Fibroblast of skin of right biceps (primary cell): ENCODE measurements around the gene MAGEA11.
"Not testable (repeated sequence)": the region's sequence is repeated elsewhere in the genome, so short reads cannot be mapped to it uniquely, and the experiment has no call there.

Source experiments
- DNase-seq: peaks from one replicate; pipeline ENCODE4 v3.0.0-alpha.2; 2013

Gene MAGEA11

DNA sequence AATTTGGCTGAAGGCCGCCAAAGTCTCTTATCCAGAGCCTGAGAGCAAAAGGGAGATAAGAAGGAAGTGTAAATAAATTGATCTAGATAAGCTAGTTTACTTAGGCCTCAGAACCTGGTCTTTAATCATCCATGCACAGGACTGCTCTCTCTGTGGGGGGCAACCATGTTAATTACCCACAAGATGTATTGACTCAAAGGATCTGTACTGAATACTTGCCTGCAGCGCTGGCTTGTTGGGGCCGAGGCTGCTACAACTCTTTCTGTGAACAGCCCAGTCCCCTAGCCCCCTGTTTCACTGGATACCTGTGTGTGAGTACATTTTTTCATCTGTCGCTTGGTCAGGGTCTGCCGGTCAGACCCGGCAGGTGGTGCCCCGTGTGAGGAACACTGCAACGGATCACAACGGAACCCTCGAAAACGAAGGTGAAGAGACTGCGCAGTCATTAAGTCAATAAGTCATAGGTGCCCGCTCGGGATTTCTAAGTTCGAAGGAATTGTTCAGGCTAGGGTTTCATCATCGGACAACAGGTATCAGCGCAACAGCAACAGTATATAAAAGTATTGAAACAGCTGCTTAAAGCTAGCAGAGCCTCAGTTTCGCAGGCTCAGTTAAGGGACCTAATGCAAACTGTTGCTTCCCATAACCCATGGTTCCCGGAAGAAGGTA, 8.3 kb downstream of the MAGEA11 start:
- DNase-seq, result no peak

DNA sequence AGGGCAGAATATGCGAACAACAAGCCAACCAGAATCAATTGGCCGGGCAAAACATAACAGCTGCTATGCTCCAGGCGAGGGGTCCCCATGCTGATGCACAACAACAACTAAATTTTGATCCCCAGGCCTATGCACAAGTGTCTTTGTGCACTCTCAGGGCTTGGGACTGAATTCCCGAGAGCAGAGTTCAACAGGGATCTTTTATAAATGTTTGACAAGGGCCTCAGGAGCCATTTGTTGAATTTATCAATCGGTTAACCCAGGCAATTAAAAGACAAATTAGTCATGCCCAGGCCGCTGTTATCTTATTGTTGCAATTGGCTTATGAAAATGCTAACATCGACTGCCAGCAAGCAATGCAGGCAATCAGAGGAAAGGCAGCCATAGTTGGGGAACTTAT, 9.4 kb downstream of the MAGEA11 start:
- DNase-seq, result not testable (repeated sequence)

DNA sequence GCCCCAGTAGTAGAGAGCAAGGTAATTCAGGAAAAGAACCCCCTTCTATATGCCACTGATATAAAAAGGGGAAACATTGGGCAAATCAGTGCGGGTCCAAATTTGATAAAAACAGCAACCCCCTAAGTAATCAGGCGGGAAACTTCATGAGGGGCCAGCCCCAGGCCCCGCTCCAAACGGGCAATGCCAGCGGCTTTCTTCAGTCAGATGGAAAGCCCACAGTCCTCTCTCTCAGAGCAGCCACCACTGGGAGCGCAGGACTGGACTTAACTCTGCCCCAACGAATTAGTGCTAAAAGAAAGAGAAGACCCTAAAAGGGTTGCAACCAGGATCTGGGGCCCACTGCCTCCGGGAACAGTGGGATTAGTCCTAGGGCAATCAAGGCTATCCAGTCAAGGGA, 9.9 kb downstream of the MAGEA11 start:
- DNase-seq, result no peak

DNA sequence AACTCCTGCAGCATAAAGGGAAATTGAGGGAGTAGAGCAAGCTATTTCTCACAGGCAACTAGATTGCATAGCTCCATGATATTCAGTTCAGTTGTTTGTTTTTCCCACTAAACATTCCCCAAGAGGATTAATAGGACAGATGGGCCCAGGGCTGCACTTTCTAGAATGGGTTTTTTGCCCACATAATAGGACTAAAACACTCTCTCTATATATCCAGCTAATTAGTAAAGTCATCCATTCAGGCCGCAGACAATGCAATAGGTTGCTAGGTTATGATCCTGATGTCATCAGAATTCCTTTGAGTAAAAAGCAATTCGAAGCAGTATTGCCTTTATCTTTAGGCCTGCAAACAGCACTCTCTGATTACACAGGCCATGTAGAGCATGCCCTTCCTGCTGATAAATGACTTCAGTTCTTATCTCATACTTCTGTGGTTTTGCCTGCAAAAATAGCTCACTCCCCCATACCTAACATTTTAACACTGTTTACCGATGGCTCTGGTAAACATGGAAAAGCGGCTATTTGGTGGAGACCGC, 11.8 kb downstream of the MAGEA11 start:
- not testable (repeated sequence) for DNase-seq

DNA sequence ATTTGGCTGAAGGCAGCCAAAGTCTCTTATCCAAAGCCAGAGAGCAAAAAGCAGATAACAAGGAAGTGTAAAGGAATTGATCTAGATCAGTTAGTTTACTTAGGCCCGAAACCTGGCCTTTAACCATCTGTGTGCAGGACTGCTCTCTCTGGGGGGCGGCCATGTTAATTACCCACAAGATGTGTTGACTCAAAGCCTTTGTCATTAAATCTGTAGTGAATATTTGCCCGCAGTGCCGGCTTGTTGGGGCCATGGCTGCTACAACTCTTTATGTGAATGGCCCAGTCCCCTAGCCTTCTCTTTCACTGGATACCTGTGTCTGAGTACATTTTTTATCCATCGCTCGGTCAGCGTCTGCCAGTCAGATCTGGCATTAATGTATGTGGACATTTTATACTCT, 15.4 kb downstream of the MAGEA11 start:
- DNase-seq, result not testable (repeated sequence)

DNA sequence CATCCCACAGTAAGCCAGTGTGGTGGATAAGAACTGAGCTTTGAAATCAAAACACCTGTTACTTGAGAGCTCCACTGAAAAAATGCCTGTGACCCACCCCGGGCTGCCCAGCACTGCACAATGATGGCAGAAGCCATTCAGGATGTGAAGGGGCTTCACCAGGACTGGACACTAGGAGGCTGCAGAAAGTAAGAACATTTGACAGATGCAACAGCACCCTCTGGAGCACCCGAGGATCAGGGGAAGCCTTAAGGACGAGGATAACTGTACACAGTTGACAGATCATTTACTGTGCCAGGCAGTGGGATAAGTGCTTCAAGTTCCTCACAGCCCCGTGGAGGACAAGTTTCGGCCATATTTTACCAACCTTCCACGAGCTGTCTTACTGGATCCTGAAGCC, 30.4 kb downstream of the MAGEA11 start:
- DNase-seq, result not testable (repeated sequence)

DNA sequence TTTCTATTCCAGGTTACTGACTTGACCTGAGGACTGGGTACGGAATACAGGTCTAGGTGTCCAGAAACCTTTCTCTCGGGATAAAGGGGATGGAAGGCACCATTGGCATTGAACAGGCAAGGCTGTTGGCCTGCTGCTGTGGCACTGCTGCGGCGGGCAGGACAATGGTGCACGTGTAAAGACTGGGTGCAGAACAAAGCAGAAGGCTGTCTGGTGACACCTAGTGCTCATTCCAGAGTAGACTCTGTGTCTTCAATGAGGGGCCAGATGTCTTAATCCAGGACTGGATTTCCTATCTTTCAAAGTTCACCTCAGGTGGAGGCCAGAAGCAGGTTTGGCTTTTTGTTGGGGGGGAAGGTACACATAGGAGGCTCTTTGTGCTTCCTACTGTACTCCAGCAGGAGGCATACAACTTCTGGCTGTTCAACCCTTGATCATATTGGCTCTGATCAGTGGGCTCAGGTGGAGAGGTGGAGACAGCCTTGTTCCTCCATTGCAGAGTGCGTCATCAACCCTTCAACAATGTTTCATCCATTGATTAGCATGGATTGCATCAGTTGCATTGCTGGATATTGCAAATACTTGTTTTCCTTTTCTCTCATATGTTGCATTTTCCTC, 34.6 kb downstream of the MAGEA11 start:
- not testable (repeated sequence) for DNase-seq

DNA sequence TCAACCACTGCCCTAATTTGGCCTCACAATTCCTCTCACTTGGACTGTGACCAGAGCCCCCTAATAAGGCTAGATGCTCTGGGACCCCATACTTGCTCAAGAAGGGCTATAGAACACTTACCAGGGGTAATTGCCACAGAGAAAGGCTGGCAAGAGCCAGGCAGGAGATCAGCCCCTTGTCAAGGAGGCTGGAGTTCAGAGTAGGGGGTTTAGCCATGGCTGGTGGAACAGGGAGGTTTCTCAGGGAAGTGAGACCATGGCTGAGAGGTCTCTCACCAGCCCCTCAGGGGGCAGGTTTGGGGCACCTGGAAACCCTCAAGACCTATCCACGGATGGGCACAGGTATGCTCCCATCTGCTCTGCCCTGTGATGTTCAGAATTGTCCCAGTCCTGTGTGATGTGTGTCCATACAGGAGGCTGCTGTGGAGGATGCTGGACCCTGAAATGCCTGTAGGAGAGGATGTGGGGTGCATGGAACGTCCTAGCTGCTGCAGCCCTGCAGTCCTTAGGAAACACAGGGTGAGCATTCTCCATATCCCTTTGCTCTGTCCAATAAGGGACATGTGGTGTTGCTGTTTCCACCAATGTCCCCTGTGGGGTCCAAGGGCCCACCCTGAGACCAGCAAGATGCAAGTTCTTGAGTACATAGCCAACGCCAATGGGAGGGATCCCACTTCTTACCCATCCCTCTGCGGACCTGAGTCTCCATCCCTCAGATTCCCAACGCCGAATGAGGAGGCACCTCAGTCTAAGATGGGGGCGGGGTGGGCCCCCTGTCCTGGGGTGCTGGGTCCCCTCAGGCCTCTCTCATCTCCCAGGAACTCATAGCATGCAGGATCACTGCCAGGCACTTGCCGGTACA, 45.6 kb downstream of the MAGEA11 start:
- DNase-seq, result no peak

DNA sequence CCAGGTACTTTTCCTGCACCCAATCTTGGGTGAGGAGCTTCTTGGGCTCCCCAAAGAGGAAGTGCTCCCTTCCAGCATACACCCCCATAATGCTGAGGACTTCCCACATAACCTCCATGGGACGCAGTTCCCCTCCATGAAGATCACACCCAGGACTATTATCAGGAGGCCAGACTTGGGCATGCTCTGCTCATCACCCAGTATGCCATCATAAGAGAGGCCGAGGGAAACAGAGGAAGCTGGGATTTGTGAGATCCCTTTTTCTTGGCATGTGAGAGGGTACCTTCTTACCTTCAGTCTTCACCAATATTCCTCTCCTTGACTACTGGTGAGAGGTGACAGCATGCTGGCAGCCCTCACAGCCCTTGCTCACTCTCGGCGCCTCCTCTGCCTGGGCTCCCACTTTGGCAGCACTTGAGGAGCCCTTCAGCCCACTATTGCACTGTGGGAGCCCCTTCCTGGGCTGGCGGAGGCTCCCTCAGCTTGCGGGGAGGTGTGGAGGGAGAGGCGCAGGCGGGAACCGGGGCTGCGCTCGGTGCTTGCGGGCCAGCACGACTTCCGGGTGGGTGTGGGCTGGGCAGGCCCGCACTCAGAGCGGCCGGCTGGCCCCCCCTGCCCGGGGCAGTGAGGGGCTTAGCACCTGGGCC, 46.3 kb downstream of the MAGEA11 start:
- DNase-seq, result no peak

DNA sequence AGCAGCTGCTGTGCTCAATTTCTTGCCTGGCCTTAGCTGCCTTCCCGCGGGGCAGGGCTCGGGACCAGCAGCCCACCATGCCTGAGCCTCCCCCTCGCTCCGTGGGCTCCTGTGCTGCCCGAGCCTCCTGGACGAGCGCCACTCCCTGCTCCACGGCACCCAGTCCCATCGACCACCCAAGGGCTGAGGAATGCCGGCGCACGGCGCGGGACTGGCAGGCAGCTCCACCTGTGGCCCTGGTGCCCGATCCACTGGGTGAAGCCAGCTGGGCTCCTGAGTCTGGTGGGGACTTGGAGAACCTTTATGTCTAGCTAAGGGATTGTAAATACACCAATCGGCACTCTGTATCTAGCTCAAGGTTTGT, 46.8 kb downstream of the MAGEA11 start:
- DNase-seq, result not testable (repeated sequence)

DNA sequence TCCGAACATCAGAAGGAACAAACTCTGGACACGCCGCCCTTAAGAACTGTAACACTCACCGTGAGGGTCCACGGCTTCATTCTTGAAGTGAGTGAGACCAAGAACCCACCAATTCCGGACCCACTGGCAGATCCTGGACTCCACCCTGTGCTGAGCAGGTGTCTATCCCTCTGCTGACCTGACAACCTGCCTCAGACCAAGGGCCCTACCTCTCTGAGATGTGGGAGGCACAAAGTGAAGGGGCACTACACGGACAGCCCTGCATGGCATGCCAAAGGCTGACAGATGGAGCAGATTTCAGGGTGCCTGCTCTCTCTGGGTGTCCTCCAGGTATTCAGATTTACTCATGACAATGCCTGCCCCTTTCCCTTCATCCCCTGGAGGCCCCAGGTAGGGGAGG, 48.0 kb downstream of the MAGEA11 start:
- DNase-seq, result no peak

DNA sequence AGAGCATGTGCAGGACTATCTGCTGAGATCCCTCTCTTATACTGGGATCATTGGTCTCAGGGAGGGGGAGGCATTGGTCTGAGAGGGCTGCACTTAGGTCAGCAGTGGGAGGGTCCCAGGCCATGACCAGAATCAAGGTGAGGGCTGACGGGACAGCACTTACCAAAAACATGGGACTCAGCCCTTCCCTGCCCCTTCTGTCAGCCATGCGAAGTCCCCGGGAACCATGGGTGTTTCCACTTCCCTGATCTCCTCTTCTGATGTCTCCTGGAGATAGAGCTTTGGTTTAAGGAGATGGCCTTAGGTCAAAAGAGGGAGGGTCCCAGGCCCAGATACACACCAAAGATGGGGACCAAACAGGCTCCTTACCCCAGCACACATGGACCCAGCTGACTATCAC, 49.1 kb downstream of the MAGEA11 start:
- DNase-seq, result no peak

DNA sequence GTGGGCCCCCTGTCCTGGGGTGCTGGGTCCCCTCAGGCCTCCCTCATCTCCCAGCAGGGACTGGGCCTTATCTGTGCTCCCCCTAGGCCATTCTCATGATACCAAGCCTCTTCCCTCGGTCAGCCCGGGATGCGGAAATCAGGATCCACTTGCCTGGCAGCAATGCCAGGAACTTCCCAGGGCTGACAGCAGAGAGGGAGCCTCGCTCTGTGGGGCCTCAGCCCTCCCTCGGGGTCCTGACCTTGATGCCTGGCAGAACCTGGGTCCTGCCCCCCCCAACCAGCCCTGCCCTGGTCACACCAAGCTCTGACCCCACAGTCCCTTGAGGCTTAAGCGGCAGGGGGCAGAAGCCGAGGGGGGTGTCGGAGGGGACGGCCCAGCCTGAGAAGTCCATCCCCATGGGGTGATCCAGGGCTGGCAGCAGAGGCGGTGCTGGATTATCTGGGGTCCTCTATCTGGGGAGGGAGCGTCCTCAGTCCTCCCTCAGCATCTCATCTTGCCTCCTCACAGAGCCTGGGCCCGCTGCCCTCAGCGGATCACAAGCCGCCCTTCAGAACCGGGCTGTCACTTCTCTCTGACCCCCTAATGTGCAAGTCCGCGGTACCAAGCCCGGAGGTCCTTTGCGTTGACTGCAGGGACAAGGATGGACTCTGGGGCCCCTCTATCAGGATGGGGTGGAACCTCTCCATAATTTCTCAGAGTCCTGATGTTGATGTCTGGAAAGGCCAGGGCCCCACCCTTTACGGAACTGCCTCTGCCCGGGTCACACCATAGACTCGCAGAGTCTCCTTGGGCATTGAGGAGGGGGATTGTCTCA, 50.2 kb downstream of the MAGEA11 start:
- DNase-seq, result not testable (repeated sequence)

DNA sequence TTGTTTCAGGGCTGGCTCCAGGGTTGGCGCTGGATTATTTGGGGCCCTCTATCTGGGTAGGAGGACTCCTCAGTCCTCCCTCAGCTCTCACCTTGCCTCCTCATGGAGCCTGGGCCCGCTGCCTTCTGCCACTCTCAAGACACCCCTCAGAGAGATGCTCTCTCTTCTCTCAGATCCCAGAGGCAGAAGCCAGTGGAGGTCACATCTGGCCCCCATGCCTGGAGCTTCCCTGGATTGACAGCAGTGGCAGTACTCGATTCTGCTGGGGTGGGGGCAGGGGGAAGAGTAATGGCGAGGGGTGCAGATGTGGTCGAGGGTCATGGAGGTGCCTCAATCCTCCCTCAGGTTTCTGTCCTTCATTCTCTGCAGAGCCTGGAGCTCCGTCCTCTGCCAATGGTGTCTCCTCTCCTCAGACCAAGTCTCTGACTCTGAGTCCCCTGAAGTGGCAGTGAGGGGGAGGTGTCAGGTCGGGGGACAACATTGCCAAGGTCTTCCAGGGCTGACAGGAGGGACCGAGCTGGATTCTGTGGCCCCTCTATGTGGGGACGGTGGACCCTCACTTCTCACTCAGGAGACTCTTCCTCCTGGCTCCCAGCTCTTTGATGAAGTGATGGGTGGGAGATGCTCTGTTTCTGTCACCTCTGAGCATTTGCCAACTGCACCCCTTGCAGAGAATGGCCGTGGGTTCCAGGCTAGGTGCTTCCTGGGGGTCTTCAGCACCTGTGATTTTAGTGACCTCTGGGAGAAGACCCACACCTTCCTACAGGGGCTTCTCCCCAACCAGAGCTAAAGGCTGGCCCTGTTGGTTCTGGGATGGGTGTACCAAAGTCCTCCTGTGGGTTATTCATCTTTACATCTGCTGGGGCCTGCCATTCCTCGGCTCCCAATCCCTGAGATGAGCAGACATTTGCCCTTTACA, 51.1 kb downstream of the MAGEA11 start:
- DNase-seq, result no peak
